ENCODE data around the gene DRD1. TPM values are rescaled to one million over a fixed set of nuclear protein-coding genes. Genes with fewer than 3 reads are reported as not detected.

DRD1 gene
- total and polyA plus RNA-seq, 2 experiments from 2014 or later, result 0.11 to 0.14 TPM

DNA sequence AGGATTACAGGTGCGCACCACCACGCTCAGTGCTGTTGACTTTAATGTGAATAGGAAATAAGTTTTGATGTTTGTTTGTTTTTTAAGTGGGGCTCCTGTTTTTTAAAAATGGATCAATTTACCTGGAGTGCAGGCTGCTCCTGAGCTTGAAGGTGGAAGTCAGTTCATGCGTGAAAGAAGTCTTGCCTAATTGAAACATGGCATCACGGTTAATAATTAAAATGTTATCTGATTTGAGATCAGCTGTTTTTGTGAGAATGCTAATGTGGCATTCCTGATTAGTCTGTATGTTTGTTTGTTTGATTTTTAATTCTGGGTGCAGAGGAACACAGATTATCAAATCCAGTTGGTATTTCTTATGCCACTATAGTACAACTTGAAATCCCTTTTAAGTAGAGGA is 40.8 kb upstream of the DRD1 start:
- H3K27me3 Mint-ChIP-seq (ENCODE audit: insufficient read depth, low read depth, poor library complexity), result peaks cover 8% of the 10 kb centered on the region
- Histone ChIP-seq H3K36me3 (ENCODE audit: insufficient read depth) (peaks cover 5% of the 10 kb centered on the region; the same call in 1 of the 2 replicates), H3K79me2 (replicated peaks; ENCODE audit: insufficient read depth) (peaks cover 100% of the 10 kb centered on the region), H3K9me2 (ENCODE audit: insufficient read depth) (no peaks in the 10 kb centered on the region), H4K20me1 (replicated peaks; ENCODE audit: insufficient read depth) (peaks cover 71% of the 10 kb centered on the region), H3K27me3 (ENCODE audit: insufficient read depth) (no peaks in the 10 kb centered on the region), H3K4me1 (ENCODE audit: insufficient read depth) (peaks cover 4% of the 10 kb centered on the region), H2AFZ (no peak overlapping the region), H3K4me3 (no peak overlapping the region), H3F3A (replicated peaks; ENCODE audit: low read depth) (0 out of 2 replicates have a peak, but pooled peaks cover 3% of the 10 kb centered on the region), H3K27ac (ENCODE audit: low read depth) (no peak overlapping the region), H3K4me2 (no peak overlapping the region)
- H3K4me3 Mint-ChIP-seq, result no peak overlapping the region
- DNase-seq (ENCODE audit: low spot score) (no peak), ATAC-seq (no peak)
- peaks cover 71% of the 10 kb centered on the region for H3K36me3 Mint-ChIP-seq (ENCODE audit: low read depth)
- H3K9me3 Mint-ChIP-seq, result no peaks in the 10 kb centered on the region
- no peak overlapping the region for H3K27ac Mint-ChIP-seq
- peaks cover 19% of the 10 kb centered on the region for H3K4me1 Mint-ChIP-seq
- TF ChIP-seq ETS1 (IDR thresholded peaks at IDR 0.05) (no peak), ZNF114 (CRISPR knock-in tag; IDR thresholded peaks at IDR 0.05) (no peak)
- TF ChIP-seq, protein P1, sequence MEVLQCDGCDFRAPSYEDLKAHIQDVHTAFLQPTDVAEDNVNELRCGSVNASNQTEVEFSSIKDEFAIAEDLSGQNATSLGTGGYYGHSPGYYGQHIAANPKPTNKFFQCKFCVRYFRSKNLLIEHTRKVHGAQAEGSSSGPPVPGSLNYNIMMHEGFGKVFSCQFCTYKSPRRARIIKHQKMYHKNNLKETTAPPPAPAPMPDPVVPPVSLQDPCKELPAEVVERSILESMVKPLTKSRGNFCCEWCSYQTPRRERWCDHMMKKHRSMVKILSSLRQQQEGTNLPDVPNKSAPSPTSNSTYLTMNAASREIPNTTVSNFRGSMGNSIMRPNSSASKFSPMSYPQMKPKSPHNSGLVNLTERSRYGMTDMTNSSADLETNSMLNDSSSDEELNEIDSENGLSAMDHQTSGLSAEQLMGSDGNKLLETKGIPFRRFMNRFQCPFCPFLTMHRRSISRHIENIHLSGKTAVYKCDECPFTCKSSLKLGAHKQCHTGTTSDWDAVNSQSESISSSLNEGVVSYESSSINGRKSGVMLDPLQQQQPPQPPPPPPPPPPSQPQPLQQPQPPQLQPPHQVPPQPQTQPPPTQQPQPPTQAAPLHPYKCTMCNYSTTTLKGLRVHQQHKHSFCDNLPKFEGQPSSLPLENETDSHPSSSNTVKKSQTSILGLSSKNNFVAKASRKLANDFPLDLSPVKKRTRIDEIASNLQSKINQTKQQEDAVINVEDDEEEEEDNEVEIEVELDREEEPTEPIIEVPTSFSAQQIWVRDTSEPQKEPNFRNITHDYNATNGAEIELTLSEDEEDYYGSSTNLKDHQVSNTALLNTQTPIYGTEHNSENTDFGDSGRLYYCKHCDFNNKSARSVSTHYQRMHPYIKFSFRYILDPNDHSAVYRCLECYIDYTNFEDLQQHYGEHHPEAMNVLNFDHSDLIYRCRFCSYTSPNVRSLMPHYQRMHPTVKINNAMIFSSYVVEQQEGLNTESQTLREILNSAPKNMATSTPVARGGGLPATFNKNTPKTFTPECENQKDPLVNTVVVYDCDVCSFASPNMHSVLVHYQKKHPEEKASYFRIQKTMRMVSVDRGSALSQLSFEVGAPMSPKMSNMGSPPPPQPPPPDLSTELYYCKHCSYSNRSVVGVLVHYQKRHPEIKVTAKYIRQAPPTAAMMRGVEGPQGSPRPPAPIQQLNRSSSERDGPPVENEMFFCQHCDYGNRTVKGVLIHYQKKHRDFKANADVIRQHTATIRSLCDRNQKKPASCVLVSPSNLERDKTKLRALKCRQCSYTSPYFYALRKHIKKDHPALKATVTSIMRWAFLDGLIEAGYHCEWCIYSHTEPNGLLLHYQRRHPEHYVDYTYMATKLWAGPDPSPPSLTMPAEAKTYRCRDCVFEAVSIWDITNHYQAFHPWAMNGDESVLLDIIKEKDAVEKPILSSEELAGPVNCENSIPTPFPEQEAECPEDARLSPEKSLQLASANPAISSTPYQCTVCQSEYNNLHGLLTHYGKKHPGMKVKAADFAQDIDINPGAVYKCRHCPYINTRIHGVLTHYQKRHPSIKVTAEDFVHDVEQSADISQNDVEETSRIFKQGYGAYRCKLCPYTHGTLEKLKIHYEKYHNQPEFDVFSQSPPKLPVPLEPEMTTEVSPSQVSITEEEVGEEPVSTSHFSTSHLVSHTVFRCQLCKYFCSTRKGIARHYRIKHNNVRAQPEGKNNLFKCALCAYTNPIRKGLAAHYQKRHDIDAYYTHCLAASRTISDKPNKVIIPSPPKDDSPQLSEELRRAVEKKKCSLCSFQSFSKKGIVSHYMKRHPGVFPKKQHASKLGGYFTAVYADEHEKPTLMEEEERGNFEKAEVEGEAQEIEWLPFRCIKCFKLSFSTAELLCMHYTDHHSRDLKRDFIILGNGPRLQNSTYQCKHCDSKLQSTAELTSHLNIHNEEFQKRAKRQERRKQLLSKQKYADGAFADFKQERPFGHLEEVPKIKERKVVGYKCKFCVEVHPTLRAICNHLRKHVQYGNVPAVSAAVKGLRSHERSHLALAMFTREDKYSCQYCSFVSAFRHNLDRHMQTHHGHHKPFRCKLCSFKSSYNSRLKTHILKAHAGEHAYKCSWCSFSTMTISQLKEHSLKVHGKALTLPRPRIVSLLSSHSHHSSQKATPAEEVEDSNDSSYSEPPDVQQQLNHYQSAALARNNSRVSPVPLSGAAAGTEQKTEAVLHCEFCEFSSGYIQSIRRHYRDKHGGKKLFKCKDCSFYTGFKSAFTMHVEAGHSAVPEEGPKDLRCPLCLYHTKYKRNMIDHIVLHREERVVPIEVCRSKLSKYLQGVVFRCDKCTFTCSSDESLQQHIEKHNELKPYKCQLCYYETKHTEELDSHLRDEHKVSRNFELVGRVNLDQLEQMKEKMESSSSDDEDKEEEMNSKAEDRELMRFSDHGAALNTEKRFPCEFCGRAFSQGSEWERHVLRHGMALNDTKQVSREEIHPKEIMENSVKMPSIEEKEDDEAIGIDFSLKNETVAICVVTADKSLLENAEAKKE (CRISPR knock-in tag; IDR thresholded peaks at IDR 0.05), result no peak

- H3K27me3 Mint-ChIP-seq (ENCODE audit: insufficient read depth, low read depth, poor library complexity), result peaks cover 10% of the 10 kb centered on the region
- no peak overlapping the region for H3K27ac ChIP-seq (ENCODE audit: low read depth)
- no peak overlapping the region for H3K4me3 Mint-ChIP-seq
- no peak overlapping the region for H3K4me2 ChIP-seq
- H3K79me2 ChIP-seq (replicated peaks; ENCODE audit: insufficient read depth), result peaks cover 100% of the 10 kb centered on the region
- H4K20me1 ChIP-seq (replicated peaks; ENCODE audit: insufficient read depth), result peaks cover 71% of the 10 kb centered on the region
- no peaks in the 10 kb centered on the region for H3K9me2 ChIP-seq (ENCODE audit: insufficient read depth)
- no peaks in the 10 kb centered on the region for H3K9me3 Mint-ChIP-seq
- ATAC-seq, result no peak; the same call in 2 of the 3 replicates
- no peak overlapping the region for H3K27ac Mint-ChIP-seq
- peaks cover 74% of the 10 kb centered on the region for H3K36me3 Mint-ChIP-seq (ENCODE audit: low read depth)
- H2AFZ ChIP-seq, result no peak overlapping the region
- H3K4me1 Mint-ChIP-seq, result peaks cover 20% of the 10 kb centered on the region
- H3F3A ChIP-seq (replicated peaks; ENCODE audit: low read depth), result 0 out of 2 replicates have a peak, but pooled peaks cover 3% of the 10 kb centered on the region
- no peak for DNase-seq (ENCODE audit: low spot score)
- no peak overlapping the region for H3K4me3 ChIP-seq
- H3K27me3 ChIP-seq (ENCODE audit: insufficient read depth), result no peaks in the 10 kb centered on the region
- 0 out of 2 replicates have a peak, but pooled peaks cover 5% of the 10 kb centered on the region for H3K36me3 ChIP-seq (ENCODE audit: insufficient read depth)
- H3K4me1 ChIP-seq (ENCODE audit: insufficient read depth), result peaks cover 9% of the 10 kb centered on the region
- no peak for TF ChIP-seq JUNB (IDR thresholded peaks at IDR 0.05; ENCODE audit: unreplicated experiment)
- no peak for TF ChIP-seq STAT1 (IDR thresholded peaks at IDR 0.05; ENCODE audit: unreplicated experiment)
- TF ChIP-seq ZNF114 (CRISPR knock-in tag; IDR thresholded peaks at IDR 0.05), result no peak
- TF ChIP-seq POLR2AphosphoS5 (IDR thresholded peaks at IDR 0.05; ENCODE audit: low read depth), result no peak
- TF ChIP-seq EZH2 (IDR thresholded peaks at IDR 0.05; ENCODE audit: low read depth, unreplicated experiment), result no peak
Observed at GRCh38 chr5:175484322-175484721, 40.3 kb upstream of the DRD1 start.
